ENCODE measurements around the gene YEATS2.

The YEATS2 gene

DNA sequence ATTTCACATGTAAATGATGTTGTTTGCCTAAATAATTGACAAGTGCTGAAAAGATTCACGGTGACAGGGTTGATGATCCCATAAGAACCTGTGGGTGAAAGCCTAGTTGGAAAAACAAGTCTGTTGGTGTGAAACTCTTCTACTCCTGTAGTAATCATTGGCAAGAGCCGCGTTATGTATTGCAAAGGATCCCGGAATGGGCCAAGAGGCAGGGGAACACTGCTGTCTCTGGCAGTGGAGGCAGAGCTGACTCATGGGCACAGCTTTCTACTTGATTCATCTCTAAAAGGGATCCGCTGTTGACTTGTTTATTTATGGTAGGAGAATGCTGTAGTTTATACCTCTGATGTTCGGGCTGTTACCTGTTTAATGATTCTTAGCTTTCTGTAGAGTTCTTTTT lies 64.7 kb downstream of the YEATS2 start:
- TF ChIP-seq, protein P1, sequence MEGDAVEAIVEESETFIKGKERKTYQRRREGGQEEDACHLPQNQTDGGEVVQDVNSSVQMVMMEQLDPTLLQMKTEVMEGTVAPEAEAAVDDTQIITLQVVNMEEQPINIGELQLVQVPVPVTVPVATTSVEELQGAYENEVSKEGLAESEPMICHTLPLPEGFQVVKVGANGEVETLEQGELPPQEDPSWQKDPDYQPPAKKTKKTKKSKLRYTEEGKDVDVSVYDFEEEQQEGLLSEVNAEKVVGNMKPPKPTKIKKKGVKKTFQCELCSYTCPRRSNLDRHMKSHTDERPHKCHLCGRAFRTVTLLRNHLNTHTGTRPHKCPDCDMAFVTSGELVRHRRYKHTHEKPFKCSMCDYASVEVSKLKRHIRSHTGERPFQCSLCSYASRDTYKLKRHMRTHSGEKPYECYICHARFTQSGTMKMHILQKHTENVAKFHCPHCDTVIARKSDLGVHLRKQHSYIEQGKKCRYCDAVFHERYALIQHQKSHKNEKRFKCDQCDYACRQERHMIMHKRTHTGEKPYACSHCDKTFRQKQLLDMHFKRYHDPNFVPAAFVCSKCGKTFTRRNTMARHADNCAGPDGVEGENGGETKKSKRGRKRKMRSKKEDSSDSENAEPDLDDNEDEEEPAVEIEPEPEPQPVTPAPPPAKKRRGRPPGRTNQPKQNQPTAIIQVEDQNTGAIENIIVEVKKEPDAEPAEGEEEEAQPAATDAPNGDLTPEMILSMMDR (conservative IDR thresholded peaks at IDR 0.05; ENCODE audit: low read length) = no peak
- no peak overlapping the region for H3K4me3 ChIP-seq (ENCODE audit: low read length)
- no peak for DNase-seq (ENCODE audit: low read depth)

DNA sequence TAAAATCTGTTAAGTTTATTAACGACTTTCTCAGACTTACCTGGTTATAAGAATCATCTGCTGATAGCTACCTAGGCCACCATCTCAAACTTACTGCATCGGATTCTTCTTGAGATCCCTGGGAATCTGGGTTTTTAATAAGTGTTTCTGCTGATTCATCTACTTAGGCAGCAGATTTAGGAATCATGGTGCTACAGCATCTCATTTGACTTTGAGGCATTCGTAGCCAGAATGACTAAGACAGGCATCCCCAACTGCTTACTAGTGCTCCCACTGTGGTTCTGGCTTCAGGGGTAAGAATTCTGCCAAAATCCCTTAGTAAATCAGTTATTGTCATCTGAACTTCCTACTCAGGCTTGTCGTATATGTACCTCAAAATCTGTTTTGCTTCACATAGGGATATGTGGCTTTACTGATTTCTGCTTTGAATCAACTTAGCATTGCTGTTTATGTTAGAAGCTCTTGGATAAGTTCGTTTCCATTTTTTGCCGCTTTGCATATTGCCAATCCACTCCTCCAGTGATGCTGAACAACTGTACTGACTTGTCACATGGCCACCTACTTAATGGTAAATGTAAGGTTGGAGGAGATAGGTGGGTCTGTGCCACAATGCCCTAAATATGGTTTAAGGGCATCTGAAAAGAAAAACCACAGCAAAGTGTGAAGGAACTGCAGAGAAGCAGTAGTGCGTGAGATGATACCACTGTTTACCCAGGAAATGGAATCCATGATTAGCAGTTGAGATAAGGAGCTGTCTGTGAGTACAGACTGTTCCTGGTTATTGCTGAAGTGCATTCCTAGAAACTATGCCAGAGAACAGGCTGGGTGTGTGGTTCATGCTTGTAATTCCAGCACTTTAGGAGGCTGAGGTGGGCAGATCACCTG lies 67.5 kb downstream of the YEATS2 start:
- peak; percentile 72 for DNase-seq (ENCODE audit: low read depth)
- no peak overlapping the region for H3K4me3 ChIP-seq (ENCODE audit: low read length)
- TF ChIP-seq, protein P1 (conservative IDR thresholded peaks at IDR 0.05; ENCODE audit: low read length) = no peak

DNA sequence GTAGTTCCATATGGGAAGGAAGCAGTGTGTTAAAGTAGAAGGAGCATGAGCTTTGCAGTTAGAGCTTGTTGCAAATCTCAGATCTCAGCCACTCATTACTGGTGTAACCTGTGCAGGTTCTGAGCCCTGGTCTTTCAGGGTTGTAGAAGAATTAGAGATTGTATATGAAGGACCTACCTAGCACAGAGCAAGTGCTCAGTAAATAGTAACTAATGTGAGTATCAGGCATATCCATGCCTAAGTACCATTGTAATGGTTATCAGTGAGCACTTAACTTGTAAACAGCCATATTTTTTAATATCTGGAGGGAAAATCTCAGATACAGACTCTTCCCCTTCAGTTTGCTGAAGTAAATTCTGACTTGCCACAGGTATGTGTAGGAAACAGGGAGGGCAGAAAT lies 68.5 kb downstream of the YEATS2 start:
- H3K4me3 ChIP-seq (ENCODE audit: low read length) = no peak overlapping the region
- TF ChIP-seq, protein P1 (conservative IDR thresholded peaks at IDR 0.05; ENCODE audit: low read length) = no peak
- DNase-seq (ENCODE audit: low read depth) = no peak

DNA sequence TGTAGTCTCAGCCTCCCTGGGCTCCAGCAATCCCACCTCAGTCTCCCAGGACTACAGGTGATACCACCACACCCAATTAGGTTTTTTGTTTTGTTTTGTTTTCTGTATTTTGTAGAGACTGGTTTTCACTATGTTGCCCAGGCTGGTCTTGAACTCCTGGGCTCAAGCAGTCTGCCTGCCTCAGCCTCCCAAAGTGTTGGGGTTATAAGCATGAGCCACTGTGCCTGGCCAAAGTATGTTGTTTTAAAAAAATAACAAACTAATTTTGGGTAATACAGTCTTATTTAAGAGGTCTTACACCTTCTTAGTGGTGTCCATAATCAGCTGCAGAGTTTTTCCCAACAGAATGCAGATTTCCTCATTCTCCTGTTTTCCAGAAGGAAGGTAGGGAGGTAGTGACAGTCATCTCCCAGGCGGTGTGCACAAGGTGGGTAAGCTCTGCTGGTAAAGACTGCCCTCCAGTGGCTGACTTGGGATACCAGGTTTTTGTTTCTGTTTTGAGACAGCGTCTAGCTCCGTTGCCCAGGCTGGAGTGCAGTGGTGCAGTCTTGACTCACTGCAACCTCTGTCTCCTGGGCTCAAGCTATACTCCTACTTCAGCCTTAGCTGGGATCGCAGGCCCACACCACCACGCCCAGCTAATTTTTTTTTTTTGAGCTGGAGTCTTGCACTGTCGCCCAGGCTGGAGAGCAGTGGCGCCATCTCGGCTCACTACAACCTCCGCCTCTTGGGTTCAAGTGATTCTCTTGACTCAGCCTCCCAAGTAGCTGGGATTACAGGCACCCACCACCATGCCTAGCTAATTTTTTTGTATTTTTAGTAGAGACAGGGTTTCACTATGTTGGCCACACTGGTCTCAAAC lies 69.4 kb downstream of the YEATS2 start:
- no peak overlapping the region for H3K4me3 ChIP-seq (ENCODE audit: low read length)
- TF ChIP-seq, protein P1 (conservative IDR thresholded peaks at IDR 0.05; ENCODE audit: low read length) = peak; percentile 89
- DNase-seq (ENCODE audit: low read depth) = peak; percentile 67

DNA sequence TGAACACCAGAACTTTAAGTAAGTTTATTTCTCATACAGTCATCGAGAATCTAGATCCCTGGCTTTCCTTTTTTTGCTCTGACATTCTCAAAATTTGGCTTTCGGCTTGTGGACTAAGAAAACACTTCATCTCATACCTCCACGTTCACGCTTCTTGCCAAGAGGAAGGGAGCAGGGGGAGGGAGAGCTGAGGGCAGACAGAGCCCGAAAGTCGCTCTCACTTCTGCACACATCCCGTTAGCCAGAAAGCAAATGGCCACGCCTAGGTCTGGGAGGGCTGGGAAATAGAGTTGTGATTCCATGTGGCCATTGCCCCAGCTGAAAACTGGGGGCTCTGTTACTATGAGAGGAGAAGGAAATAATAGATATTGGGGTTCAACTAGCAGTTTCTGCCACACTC lies 70.5 kb downstream of the YEATS2 start:
- TF ChIP-seq, protein P1 (conservative IDR thresholded peaks at IDR 0.05; ENCODE audit: low read length) = no peak
- DNase-seq (ENCODE audit: low read depth) = no peak
- H3K4me3 ChIP-seq (ENCODE audit: low read length) = no peak overlapping the region

DNA sequence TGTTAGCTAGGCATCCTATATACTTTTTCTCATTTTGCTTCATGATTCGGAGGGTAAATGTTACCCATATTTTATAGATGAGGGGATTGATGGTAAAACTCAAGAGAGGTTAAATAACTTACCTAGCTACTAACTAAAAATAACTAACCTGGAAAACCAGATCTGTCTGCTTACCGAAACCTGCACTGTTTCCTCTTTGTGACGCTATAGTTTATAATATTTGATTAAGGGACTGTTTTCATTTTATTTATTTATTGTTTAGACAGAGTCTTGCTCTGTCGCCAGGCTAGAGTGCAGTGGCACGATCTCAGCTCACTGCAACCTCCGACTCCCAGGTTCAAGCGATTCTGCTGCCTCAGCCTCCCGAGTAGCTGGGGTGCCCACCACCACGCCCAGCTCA lies 71.9 kb downstream of the YEATS2 start:
- no peak for DNase-seq (ENCODE audit: low read depth)
- TF ChIP-seq, protein P1 (conservative IDR thresholded peaks at IDR 0.05; ENCODE audit: low read length) = no peak
- no peak overlapping the region for H3K4me3 ChIP-seq (ENCODE audit: low read length)
